NCI-H345 (cell line): Measurements from ENCODE around the gene RNF220.
"Not testable (repeated sequence)": the region's sequence is repeated elsewhere in the genome, so short reads cannot be mapped to it uniquely, and the experiment has no call there.

Experiments used
- DNase-seq: peaks from one replicate; lab custom pipeline; 2025; lab: John Stamatoyannopoulos, UW

Gene RNF220

GRCh38 chr1:44653107-44653964 lies 248.3 kb downstream of the RNF220 start:
- DNase-seq: no peak

- no peak for DNase-seq
Measured at GRCh38 chr1:44654621-44655187, 249.6 kb downstream of the RNF220 start.

DNA sequence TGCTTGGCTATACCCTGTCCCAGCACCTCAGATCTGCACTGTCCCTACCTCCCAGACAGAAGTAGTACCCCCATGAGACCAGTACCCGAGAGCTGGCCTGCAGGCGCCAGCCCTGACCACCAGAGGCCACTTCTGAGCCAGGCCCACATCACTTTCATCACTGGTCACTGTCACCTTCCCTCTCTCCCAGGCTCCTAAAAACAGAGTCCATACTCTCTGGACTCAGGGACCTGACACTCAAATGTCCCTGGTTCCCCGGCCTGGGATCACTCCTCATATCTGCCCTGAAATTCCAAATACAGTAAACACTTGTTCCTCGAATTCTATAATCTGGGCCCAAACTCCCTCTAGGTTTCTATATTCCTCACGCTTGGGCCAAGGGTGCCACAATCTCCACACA lies 250.6 kb downstream of the RNF220 start:
- DNase-seq: peak; percentile 6

DNA sequence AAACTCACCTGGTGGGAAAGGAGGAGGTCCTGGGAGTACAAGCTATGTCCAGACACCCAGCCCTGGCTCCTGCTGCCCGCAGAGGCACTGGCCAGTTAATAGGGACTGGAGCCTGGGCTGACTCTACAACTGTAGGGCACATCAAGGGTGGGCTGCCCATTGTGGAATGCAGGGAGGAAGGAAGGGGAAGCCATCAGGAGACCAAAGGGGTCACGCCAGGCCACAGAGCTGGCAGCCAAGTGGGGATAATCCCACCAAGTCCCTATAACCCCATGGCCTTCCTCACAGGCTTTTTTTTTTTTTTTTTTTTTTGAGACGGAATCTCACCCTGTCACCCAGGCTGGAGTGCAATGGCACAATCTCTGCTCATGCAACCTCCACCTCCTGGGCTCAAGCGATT lies 254.5 kb downstream of the RNF220 start:
- no peak for DNase-seq

DNA sequence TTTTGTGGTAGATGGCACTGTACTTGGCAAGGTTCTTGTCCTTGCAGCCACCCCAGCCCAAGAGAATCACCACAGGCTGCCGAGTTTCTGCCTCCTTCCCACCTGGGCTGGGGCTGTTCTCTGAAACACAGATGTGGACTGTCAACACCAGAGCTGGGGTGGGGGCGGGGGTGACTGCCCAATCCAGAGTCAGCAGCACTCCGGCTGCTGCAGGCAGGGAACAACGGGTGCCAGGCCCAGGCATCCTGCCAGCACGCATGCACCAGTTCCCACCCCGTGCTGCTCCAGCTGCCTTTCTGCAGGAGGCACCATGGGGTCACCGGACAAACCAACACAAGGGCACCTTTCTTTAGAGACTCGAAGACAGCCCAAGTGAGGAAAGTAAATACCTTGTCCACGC lies 255.1 kb downstream of the RNF220 start:
- peak; percentile 43 for DNase-seq

DNA sequence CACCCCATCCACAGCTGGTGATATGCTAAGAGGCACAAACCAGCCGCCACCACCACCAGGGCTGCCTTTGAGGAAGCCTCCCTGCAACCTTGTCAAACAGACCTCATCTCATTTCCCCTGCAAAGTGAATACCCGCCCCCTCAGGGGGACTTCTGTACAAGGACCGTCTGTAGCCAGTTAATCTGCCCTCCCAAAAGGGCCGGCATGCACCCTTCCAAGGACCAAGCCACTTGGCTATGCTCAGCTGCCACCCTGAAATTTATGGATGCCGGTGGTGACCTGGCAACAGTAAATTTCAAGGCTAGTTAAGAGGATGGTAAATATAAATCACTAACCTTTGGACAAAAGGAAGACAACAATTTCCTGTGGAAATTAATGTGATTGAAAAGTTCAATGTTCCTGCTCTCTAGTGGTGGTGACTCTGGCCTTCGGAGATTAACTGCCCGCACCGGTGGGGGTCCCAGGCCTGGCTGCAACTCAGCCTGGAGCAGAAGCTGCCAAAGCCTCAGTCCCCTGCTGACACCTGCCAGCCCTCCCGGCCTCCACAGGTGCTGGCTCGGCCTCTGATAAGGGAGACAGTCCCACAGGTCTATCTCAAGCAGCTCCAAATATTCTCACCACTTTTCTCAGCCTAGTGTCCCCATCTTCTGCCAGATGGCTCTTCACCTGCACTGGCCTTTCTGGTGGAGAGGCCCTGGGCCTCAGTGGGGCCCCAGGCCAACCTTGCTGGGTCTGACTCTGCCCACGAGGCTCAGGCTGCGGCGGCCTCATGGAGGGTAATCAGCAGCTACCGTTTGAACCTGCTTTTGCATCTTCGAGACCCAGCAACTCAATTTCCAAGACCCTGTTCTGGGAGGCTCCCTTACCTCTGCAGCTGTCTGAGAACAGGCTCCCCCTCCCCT lies 257.0 kb downstream of the RNF220 start:
- DNase-seq: no peak

DNA sequence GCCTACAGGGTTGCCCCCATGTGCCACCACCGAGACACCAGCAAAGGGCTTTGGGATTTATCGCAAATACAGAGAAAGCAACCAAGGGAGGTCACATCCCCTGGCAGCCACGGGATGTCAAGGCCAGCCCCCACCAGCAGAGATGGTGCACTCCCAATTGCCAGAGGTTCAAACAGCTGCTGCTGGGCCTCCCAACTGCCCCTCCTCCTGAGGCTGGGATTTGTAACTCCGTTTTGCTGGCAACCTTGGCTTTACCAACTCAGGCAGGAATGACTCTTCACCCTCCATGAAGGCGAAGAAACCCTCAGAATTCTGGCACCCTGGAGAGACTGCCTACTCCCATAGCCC lies 257.6 kb downstream of the RNF220 start:
- DNase-seq: no peak

- DNase-seq: no peak
Measured at GRCh38 chr1:44663417-44663816, 258.4 kb downstream of the RNF220 start.

DNA sequence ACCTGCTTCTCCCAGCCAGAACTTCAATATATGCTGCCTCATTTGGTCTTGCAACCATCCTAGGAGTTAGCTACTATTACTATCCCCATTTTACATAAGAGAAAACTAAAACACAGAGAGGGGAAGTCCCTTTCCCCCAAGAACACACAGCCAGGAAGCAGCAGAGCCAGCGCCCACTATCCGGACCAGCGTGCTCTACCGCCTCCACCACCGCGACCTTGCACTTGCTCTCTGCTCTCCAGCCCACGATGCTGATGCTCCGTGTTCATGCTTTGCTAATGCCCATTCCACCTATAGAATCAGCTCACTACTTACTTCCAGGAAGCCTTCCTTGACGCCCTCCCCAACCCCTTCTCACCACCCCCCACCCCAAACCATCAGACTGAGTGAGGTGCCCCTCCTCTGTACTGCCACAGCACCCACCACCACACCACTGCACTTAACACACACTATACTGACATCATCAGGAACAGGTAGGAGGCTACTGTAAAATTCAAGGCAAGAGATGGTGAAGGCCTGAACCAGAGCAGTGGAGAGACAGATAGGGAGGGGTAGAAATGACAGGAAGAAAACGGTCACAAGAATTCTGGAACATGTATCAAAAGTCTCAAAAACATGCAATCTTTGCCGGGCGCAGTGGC lies 259.8 kb downstream of the RNF220 start:
- no peak for DNase-seq

GRCh38 chr1:44666719-44667118 lies 261.7 kb downstream of the RNF220 start:
- not testable (repeated sequence) for DNase-seq

DNA sequence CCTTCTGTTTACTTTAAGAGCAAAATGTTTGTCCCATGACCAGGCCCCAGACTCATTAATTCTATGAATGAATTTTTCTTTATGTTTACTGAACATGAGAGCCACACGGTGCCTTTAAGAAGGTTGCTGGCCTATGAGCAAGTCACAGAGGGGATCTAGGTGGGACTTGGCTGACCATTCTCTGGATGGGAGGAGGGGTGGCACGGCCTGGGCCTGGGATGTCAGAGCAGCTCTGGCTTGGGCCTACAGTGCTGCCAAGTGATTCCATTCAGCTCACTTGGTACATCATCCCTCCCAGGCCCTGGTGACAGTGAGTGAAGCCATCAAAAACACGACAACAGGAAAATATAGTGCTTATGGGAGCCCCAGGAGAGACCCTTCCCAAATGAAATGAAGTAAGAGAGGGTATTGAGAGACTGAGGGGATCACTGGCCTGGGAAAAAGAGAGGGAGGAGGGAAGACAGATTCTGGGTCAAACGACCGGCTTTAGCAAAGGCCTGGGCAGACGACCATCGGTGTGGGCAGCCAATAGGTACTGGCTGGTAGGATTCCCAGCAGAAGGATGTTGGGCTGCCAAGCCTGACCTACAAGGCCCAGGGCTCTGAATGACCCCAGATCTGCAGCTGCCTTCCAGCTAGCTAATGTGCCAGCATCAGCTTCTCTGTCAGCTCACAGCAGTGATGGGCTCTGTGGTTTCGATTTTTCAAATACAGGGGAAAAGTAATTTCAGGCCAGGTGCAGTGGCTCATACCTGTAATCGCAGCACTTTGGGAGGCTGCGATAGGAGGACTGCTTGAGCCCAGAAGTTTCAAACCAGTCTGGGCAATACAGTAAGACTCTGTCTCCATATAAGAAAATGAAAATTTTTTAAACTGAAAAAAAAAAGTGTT lies 265.9 kb downstream of the RNF220 start:
- DNase-seq: no peak

- no peak for DNase-seq
Measured at GRCh38 chr1:44672254-44672955, 267.4 kb downstream of the RNF220 start.

GRCh38 chr1:44672961-44673674 lies 268.1 kb downstream of the RNF220 start:
- no peak for DNase-seq

DNA sequence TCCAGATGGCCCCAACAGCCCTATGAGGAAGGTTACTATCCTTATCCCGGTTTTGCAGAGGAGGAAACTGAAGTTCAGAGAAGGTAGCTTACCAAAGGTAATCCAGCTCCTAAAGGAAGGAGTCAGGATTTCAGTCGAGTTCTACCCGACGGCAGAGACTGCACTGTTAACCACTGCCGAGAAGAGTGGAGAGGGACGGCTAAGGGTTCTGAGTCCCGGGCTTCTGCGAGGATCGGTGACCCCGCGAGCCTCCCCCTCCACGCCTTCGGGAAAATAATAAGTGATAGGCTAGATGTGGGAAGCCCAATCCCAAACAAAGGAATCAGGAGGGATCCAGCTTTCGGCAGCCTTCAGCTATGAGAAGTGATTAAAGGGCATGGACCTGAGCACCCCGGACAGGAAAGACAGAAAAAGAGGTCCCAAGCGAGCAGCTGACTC lies 268.6 kb downstream of the RNF220 start:
- DNase-seq: no peak

DNA sequence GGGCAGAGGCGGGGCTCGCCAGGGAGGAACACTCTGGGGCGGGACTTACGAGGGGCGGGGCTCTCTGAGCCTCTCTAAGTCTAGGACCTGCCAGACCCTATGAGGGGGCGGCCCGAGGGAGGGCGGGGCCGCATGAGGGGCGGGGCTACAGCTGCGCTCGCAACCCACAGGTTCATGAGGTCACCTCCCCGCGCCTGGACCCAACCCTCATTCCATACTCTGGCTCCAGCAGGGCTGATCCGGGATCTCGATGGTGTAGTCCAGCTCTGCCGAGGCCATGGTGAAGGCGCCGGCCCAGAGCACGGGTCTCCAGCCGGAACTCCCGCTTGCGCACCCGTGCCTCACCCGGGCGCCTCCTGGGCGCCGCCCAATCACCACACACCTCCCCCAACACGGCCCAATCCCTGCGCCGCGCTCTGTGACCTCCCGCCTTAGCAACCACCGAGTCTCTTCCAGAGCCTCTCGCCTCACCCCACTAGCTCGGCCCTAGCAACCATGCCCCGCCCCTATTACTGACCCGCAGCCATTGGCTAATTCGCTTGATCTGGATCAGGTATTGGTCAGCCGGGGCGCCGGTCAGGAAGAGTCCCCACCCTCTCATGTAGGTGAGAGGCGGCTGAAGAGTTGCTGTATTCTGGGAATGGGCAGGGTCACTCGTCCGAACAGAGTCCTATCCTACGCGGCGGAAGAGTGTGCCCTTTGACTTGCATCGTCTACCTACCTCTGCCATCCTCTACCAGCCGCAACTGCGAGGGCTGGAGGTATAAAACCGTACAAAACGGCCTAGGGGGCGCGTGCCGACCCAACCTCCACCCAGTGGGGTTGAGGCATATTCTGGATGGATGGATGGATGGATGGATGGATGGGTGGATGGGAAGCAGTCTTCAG lies 269.3 kb downstream of the RNF220 start, which contains the start of the genes ARMH1 and TMEM53:
Gene ARMH1 (plus strand): TSS at position 602 of the 888 bp plus-strand sequence. CDS start 14,984 bp downstream, outside the sequence.
Gene TMEM53 (minus strand): TSS at position 369 of the 888 bp plus-strand sequence. CDS start 90 bp downstream, at position 279.
- peak; percentile 99 for DNase-seq

DNA sequence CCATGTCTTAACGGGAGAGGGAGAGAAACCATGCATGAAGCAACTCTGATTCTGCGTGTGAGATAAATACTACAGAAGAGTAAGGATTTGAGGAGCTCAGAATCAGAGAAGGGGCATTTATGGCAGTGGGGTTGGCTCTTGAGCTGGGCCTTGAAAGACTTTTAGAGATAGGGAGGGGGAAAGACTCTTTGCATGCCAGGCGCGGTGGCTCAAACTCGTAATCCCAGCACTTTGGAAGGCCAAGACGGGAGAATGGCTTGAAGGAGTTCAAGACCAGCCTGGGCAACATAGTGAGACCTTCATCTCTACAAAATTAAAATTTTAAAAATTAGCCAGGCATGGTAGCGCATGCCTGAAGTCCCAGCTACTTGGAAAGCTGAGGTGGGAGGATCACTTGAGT lies 270.1 kb downstream of the RNF220 start:
- DNase-seq: no peak

DNA sequence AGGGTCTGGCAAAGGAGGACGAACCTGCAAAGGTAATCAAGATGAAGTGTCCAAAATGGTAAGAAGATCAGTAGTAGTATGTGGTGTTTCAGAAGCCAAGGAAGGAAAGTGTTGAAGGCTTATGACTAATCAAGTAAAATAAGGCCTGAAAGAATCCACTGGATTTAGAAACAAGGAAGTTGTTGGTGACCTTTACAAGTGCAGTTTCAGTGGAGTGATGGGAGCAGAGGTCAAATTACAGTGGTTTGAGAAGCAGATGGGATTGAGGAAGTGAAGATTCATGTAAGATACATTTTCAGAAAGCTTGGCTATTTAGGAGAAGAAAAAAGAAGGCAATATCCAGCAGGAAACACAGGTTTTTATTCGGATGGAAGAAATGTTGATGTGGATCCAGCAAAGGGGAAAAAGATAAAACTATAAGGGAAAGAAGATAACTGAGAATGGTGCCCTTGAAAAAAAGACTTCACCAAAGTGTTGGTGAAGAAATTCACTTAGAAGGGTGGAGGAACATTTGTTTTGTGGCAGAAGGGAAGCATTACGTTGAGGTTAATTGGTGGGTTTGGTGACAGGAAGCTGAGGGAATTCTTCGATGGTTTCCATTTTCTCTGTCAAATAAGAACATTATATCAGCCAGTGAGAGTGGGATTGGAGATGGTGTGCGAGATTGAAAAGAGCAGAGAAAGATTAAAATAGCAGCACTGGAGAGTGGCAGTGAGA lies 271.6 kb downstream of the RNF220 start:
- DNase-seq: no peak
